A549 (cell line): ENCODE results near the gene VAV3. TPM values are rescaled to one million over a fixed set of nuclear protein-coding genes. Genes with fewer than 3 reads are reported as not detected.

ENCODE experiments used
- ATAC-seq, 2 experiments: fragments of 200-7000 bp in 1 of 2; fragments of >200 bp in 1 of 2; cut with Nextera tagmentation in 1 of 2; cut with Tn5 transposase in 1 of 2; 3 replicates each; pipeline versions ENCODE4 v1.8.0 to v1.9.1; 2018 to 2020; ENCODE audit warnings: mild to moderate bottlenecking in 1 of 2, moderate library complexity in 1 of 2
- CTCF ChIA-PET: fragments of 300-600 bp; sonication (Branson Sonifier 250); formaldehyde crosslinking; extraction: SDS; loops from one replicate; lab custom pipeline; 2021; ENCODE audit warnings: antibody characterized with exemption, inconsistent platforms; lab: Yijun Ruan, JAX
- POLR2A ChIA-PET: fragments of 350-600 bp; formaldehyde crosslinking; extraction: SDS; loops from one replicate; lab custom pipeline; 2021; ENCODE audit warnings: antibody characterized with exemption, inconsistent platforms; lab: Yijun Ruan, JAX
- DNase-seq, 2 experiments: peaks; one replicate each; pipeline versions ENCODE4 v3.0.0 to v3.0.0-alpha.2; 2011 to 2016; ENCODE audit warnings: low read depth in 1 of 2, low spot score in 1 of 2
- FAIRE-seq: peaks from 2 replicates; lab custom pipeline; 2011; peaks lifted over from hg19 to GRCh38; lab: Jason Lieb, UNC
- H3K27ac ChIP-seq, 2 experiments: fragments of >200 bp; sonication (Bioruptor Twin); formaldehyde crosslinking; 3 replicates each; pipeline ENCODE4 v1.5.1; 2016 to 2017
- H3K4me1 ChIP-seq: fragments of >200 bp; sonication (Bioruptor Twin); formaldehyde crosslinking; 3 replicates; pipeline ENCODE4 v1.6.1; 2016
- H3K4me2 ChIP-seq: fragments of >200 bp; sonication (Bioruptor Twin); formaldehyde crosslinking; 3 replicates; pipeline ENCODE4 v1.6.1; 2016
- H3K4me3 ChIP-seq: fragments of >200 bp; sonication (Bioruptor Twin); formaldehyde crosslinking; 3 replicates; pipeline ENCODE4 v1.5.1; 2016
- H3K9me3 ChIP-seq: fragments of >200 bp; sonication (Bioruptor Twin); formaldehyde crosslinking; 3 replicates; pipeline ENCODE4 v1.6.1; 2016
- CBX2 ChIP-seq: fragments of 200-600 bp; sonication (generic); IDR thresholded peaks from 2 replicates; pipeline ENCODE4 v1.6.1; 2016; ENCODE audit warnings: low read depth, mild to moderate bottlenecking, borderline replicate concordance
- CEBPB ChIP-seq, 2 experiments: fragments of >200 bp in 1 of 2; sonication (Bioruptor Twin) in 1 of 2; formaldehyde crosslinking in 1 of 2; IDR thresholded peaks; 2 replicates each; pipeline ENCODE4 v1.6.1; 2012 to 2016
- HOXA7 ChIP-seq: fragments of 250-450 bp; sonication (Bioruptor Pico); IDR thresholded peaks from 2 replicates; pipeline ENCODE4 v1.5.0; 2020; ENCODE audit warnings: mild to moderate bottlenecking, moderate library complexity
- HOXB5 ChIP-seq: fragments of 250-450 bp; sonication (Bioruptor Pico); IDR thresholded peaks from 2 replicates; pipeline ENCODE4 v1.5.0; 2020; ENCODE audit warnings: mild to moderate bottlenecking, moderate library complexity
- JUNB ChIP-seq: fragments of >200 bp; sonication (Bioruptor Twin); formaldehyde crosslinking; IDR thresholded peaks from 2 replicates; pipeline ENCODE4 v1.6.1; 2016
- KDM1A ChIP-seq: fragments of 200-600 bp; sonication (generic); IDR thresholded peaks from 2 replicates; pipeline ENCODE4 v1.6.1; 2016; ENCODE audit warnings: low read depth, mild to moderate bottlenecking
- MAZ ChIP-seq: fragments of 150-350 bp; IDR thresholded peaks from 2 replicates; pipeline ENCODE4 v1.6.1; 2014; ENCODE audit warnings: antibody characterized with exemption, low read depth, low read length, borderline replicate concordance
- MYC ChIP-seq: IDR thresholded peaks from 2 replicates; pipeline ENCODE4 v1.6.1; 2012; ENCODE audit warnings: mild to moderate bottlenecking, inconsistent platforms, low read length, improper control_type of control experiment, borderline replicate concordance
- NFE2L2 ChIP-seq: fragments of 150-350 bp; conservative IDR thresholded peaks from 2 replicates; pipeline ENCODE4 v1.6.1; 2014; ENCODE audit warnings: low read length
- NPAS2 ChIP-seq: fragments of 250-450 bp; sonication (Bioruptor Pico); IDR thresholded peaks from 2 replicates; pipeline ENCODE4 v1.8.0; 2022; ENCODE audit warnings: mild to moderate bottlenecking, moderate library complexity, borderline replicate concordance
- POLR2A ChIP-seq: IDR thresholded peaks from 2 replicates; pipeline ENCODE4 v1.6.1; 2012; ENCODE audit warnings: mild to moderate bottlenecking, low read length
- RAD21 ChIP-seq, 2 experiments: fragments of >200 bp in 1 of 2; sonication (Bioruptor Twin) in 1 of 2; formaldehyde crosslinking in 1 of 2; IDR thresholded peaks in 1 of 2; conservative IDR thresholded peaks in 1 of 2; 2 replicates in 1 of 2; 3 replicates in 1 of 2; pipeline ENCODE4 v1.6.1; 2012 to 2018; ENCODE audit warnings: inconsistent platforms in 1 of 2
- RFX5 ChIP-seq: fragments of 450-650 bp; IDR thresholded peaks from 2 replicates; pipeline ENCODE4 v1.7.1; 2014; ENCODE audit warnings: antibody characterized with exemption, mild to moderate bottlenecking, moderate library complexity
- RNF2 ChIP-seq: fragments of 200-600 bp; sonication (generic); IDR thresholded peaks from 2 replicates; pipeline ENCODE4 v1.6.1; 2016; ENCODE audit warnings: low read depth, mild to moderate bottlenecking, antibody characterized with exemption, moderate library complexity, borderline replicate concordance
- TP53 ChIP-seq: fragments of 250-450 bp; sonication (Bioruptor Pico); IDR thresholded peaks from 2 replicates; pipeline ENCODE4 v1.5.0; 2021; ENCODE audit warnings: mild to moderate bottlenecking, moderate library complexity
- ZSCAN20 ChIP-seq: fragments of 250-450 bp; sonication (Bioruptor Pico); IDR thresholded peaks from 2 replicates; pipeline ENCODE4 v1.8.0; 2022; ENCODE audit warnings: mild to moderate bottlenecking, moderate library complexity
- WGBS: methylation state at CpG from one replicate; pipeline ENCODE4 v1.1.6; 2017; ENCODE audit errors: missing lambda C conversion rate; 5-methylcytosine and 5-hydroxymethylcytosine counted together
- polyA plus RNA-seq, 4 experiments: library from polyadenylated mRNA; depleted of rRNA in 3 of 4; stranded (reverse); fragments of >200 nt; fragmentation: RNase III in 1 of 4; extraction: RNeasy Plus Mini Kit Qiagen cat#74134 plus additional on column Dnase treatment in 1 of 4; gene quantifications; 2 replicates in 3 of 4; 3 replicates in 1 of 4; pipeline ENCODE4 v1.2.3, GENCODE V29; 2011 to 2017
- TF ChIP-seq, protein P1 (sequence below): fragments of >200 bp; sonication (Bioruptor Twin); formaldehyde crosslinking; IDR thresholded peaks from 3 replicates; pipeline ENCODE4 v1.5.1; 2016
- TF ChIP-seq, protein P2 (sequence below): fragments of 200-600 bp; sonication (generic); IDR thresholded peaks from 2 replicates; pipeline ENCODE4 v1.6.1; 2016; ENCODE audit warnings: antibody characterized with exemption, mild to moderate bottlenecking, moderate library complexity
- TF ChIP-seq, protein P3 (sequence below): fragments of 150-350 bp; IDR thresholded peaks from 2 replicates; pipeline ENCODE4 v1.6.1; 2014; ENCODE audit warnings: low read depth, mild to moderate bottlenecking, low read length
- TF ChIP-seq, protein P4 (sequence below): fragments of 250-450 bp; sonication (Bioruptor Pico); IDR thresholded peaks from 2 replicates; pipeline ENCODE4 v1.5.0; 2020; ENCODE audit warnings: low read depth, mild to moderate bottlenecking, moderate library complexity
- TF ChIP-seq, protein P5 (sequence below): fragments of 250-450 bp; sonication (Bioruptor Pico); IDR thresholded peaks from 2 replicates; pipeline ENCODE4 v1.5.0; 2021; ENCODE audit warnings: mild to moderate bottlenecking, moderate library complexity, borderline replicate concordance

Gene VAV3
- polyA plus RNA-seq, 2 of the 4 experiments (the other 2 are of a cell fraction): 12.8 to 22.7 TPM

DNA sequence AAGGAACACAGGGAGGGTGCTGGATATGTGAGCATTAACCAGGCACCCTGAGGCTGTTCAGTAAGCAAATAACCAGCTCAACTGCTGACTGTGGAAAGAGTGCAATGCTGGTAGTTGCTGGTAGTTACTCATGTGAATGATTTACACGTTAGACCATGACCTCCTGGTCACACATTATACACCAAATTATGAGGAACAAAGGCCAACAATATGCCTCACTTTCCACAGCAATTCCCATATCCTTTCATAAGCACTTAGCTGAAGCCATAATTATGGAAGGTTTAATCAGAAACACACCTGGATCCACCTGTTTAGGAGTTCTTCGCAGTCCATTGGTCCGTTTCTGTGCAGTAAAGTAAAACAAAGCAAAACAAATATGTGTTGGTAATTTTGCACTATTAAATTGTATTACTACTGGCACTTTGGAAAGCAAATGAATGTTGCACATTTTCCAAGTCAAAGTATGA is 281.8 kb downstream of the VAV3 start (continued):
- peak in 1 of 2 experiments; percentile 25; a peak in 1 of 5 replicates for TF ChIP-seq RAD21 (conservative IDR thresholded peaks at IDR 0.05 in 1 of 2, IDR thresholded peaks at IDR 0.05 in 1 of 2)
- peak in 1 of 2 experiments; percentile 37; a peak in 2 of 4 replicates for TF ChIP-seq CEBPB (IDR thresholded peaks at IDR 0.05)
- TF ChIP-seq, protein P1, sequence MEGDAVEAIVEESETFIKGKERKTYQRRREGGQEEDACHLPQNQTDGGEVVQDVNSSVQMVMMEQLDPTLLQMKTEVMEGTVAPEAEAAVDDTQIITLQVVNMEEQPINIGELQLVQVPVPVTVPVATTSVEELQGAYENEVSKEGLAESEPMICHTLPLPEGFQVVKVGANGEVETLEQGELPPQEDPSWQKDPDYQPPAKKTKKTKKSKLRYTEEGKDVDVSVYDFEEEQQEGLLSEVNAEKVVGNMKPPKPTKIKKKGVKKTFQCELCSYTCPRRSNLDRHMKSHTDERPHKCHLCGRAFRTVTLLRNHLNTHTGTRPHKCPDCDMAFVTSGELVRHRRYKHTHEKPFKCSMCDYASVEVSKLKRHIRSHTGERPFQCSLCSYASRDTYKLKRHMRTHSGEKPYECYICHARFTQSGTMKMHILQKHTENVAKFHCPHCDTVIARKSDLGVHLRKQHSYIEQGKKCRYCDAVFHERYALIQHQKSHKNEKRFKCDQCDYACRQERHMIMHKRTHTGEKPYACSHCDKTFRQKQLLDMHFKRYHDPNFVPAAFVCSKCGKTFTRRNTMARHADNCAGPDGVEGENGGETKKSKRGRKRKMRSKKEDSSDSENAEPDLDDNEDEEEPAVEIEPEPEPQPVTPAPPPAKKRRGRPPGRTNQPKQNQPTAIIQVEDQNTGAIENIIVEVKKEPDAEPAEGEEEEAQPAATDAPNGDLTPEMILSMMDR: no peak

- FAIRE-seq (no peak), ATAC-seq (peak in 1 of 2 experiments; percentile 22; a peak in 1 of 6 replicates)
- 0% methylated on average over 1 of the region's 1 CpG for WGBS
- Histone ChIP-seq H3K4me1 (peaks cover 76% of the 10 kb centered on the region), H3K4me3 (peak overlapping the region; percentile 16; the same call in 1 of the 3 replicates)
- POLR2A ChIA-PET: no interaction called here
- no peak for TF ChIP-seq NPAS2 (CRISPR knock-in tag)
- no peak for TF ChIP-seq TP53 (CRISPR knock-in tag)
- TF ChIP-seq ZSCAN20 (CRISPR knock-in tag): no peak
- TF ChIP-seq, protein P2, sequence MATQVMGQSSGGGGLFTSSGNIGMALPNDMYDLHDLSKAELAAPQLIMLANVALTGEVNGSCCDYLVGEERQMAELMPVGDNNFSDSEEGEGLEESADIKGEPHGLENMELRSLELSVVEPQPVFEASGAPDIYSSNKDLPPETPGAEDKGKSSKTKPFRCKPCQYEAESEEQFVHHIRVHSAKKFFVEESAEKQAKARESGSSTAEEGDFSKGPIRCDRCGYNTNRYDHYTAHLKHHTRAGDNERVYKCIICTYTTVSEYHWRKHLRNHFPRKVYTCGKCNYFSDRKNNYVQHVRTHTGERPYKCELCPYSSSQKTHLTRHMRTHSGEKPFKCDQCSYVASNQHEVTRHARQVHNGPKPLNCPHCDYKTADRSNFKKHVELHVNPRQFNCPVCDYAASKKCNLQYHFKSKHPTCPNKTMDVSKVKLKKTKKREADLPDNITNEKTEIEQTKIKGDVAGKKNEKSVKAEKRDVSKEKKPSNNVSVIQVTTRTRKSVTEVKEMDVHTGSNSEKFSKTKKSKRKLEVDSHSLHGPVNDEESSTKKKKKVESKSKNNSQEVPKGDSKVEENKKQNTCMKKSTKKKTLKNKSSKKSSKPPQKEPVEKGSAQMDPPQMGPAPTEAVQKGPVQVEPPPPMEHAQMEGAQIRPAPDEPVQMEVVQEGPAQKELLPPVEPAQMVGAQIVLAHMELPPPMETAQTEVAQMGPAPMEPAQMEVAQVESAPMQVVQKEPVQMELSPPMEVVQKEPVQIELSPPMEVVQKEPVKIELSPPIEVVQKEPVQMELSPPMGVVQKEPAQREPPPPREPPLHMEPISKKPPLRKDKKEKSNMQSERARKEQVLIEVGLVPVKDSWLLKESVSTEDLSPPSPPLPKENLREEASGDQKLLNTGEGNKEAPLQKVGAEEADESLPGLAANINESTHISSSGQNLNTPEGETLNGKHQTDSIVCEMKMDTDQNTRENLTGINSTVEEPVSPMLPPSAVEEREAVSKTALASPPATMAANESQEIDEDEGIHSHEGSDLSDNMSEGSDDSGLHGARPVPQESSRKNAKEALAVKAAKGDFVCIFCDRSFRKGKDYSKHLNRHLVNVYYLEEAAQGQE: no peak
- TF ChIP-seq, protein P3, sequence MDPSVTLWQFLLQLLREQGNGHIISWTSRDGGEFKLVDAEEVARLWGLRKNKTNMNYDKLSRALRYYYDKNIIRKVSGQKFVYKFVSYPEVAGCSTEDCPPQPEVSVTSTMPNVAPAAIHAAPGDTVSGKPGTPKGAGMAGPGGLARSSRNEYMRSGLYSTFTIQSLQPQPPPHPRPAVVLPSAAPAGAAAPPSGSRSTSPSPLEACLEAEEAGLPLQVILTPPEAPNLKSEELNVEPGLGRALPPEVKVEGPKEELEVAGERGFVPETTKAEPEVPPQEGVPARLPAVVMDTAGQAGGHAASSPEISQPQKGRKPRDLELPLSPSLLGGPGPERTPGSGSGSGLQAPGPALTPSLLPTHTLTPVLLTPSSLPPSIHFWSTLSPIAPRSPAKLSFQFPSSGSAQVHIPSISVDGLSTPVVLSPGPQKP: no peak
- no peak for TF ChIP-seq CBX2
- no peak for TF ChIP-seq KDM1A
- TF ChIP-seq, protein P4, sequence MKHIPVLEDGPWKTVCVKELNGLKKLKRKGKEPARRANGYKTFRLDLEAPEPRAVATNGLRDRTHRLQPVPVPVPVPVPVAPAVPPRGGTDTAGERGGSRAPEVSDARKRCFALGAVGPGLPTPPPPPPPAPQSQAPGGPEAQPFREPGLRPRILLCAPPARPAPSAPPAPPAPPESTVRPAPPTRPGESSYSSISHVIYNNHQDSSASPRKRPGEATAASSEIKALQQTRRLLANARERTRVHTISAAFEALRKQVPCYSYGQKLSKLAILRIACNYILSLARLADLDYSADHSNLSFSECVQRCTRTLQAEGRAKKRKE (CRISPR knock-in tag): no peak
- TF ChIP-seq RNF2: no peak
- TF ChIP-seq MAZ: no peak
- TF ChIP-seq, protein P5, sequence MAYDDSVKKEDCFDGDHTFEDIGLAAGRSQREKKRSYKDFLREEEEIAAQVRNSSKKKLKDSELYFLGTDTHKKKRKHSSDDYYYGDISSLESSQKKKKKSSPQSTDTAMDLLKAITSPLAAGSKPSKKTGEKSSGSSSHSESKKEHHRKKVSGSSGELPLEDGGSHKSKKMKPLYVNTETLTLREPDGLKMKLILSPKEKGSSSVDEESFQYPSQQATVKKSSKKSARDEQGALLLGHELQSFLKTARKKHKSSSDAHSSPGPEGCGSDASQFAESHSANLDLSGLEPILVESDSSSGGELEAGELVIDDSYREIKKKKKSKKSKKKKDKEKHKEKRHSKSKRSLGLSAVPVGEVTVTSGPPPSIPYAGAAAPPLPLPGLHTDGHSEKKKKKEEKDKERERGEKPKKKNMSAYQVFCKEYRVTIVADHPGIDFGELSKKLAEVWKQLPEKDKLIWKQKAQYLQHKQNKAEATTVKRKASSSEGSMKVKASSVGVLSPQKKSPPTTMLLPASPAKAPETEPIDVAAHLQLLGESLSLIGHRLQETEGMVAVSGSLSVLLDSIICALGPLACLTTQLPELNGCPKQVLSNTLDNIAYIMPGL (CRISPR knock-in tag): no peak
- TF ChIP-seq RFX5: no peak
- TF ChIP-seq JUNB: no peak
- no peak for TF ChIP-seq MYC
- no peak for TF ChIP-seq NFE2L2
- TF ChIP-seq HOXA7 (CRISPR knock-in tag): no peak
- TF ChIP-seq POLR2A: no peak
- no peak for TF ChIP-seq HOXB5 (CRISPR knock-in tag)
- TF ChIP-seq, all 56 proteins: peak for 0
- DNase-seq: peak in 1 of 2 experiments; percentile 38
- no peaks in the 10 kb centered on the region for H3K9me3 ChIP-seq
- H3K27ac ChIP-seq: peak overlapping the region; percentile 85 to 87
- CTCF ChIA-PET: interaction anchor here (0.7 kb wide), 1 partner anchor 641 kb away, joined by 3 read pairs; no protein-coding TSS in a partner anchor
- peak overlapping the region; percentile 93 for H3K4me2 ChIP-seq
Measured at GRCh38 chr1:107682467-107682866, 282.5 kb downstream of the VAV3 start.
